HG03378 (cell line): ENCODE data around the gene SNX3.

Source experiments
- ATAC-seq: cut with Tn5 transposase; IDR thresholded peaks from one replicate; pipeline ENCODE4 v1.9.1; 2021; ENCODE audit warnings: mild to moderate bottlenecking, moderate library complexity; ENCODE audit not compliant: unreplicated experiment

SNX3 gene

GRCh38 chr6:108171918-108172516 lies 88.8 kb downstream of the SNX3 start:
- ATAC-seq, result no peak

GRCh38 chr6:108171291-108171917 lies 89.4 kb downstream of the SNX3 start:
- ATAC-seq, result no peak

- ATAC-seq, result no peak
Measured at GRCh38 chr6:108170332-108171290, 90.2 kb downstream of the SNX3 start.

- ATAC-seq, result no peak
Measured at GRCh38 chr6:108169464-108170331, 91.1 kb downstream of the SNX3 start.

GRCh38 chr6:108168501-108169463 lies 92.1 kb downstream of the SNX3 start:
- no peak for ATAC-seq

GRCh38 chr6:108168090-108168463 lies 92.8 kb downstream of the SNX3 start:
- no peak for ATAC-seq

GRCh38 chr6:108167449-108168089 lies 93.3 kb downstream of the SNX3 start:
- no peak for ATAC-seq

- no peak for ATAC-seq
Measured at GRCh38 chr6:108166664-108167448, 94.0 kb downstream of the SNX3 start.

- ATAC-seq, result no peak
Measured at GRCh38 chr6:108165714-108166663, 94.9 kb downstream of the SNX3 start, which contains the start of gene NR2E1. Gene NR2E1, plus strand, starts transcription at chr6:108166022. Its CDS starts 744 bp downstream, at chr6:108166766.

- no peak for ATAC-seq
Measured at GRCh38 chr6:108164815-108165706, 95.8 kb downstream of the SNX3 start.

GRCh38 chr6:108164543-108164814 lies 96.4 kb downstream of the SNX3 start:
- no peak for ATAC-seq

- ATAC-seq, result no peak
Measured at GRCh38 chr6:108163644-108164542, 96.9 kb downstream of the SNX3 start.

GRCh38 chr6:108163267-108163643 lies 97.6 kb downstream of the SNX3 start:
- no peak for ATAC-seq

- no peak for ATAC-seq
Measured at GRCh38 chr6:108161724-108162282, 99.0 kb downstream of the SNX3 start.
